Measurements from ENCODE around the gene PGBD2. TPM values are rescaled to one million over a fixed set of nuclear protein-coding genes. Genes with fewer than 3 reads are reported as not detected.

PGBD2 gene
- total and polyA plus RNA-seq, 9 of the 15 experiments (the other 6 are each of a cell fraction or from before 2014, with no cell fraction given), result 11.9 to 21.8 (median 14.7) TPM

DNA sequence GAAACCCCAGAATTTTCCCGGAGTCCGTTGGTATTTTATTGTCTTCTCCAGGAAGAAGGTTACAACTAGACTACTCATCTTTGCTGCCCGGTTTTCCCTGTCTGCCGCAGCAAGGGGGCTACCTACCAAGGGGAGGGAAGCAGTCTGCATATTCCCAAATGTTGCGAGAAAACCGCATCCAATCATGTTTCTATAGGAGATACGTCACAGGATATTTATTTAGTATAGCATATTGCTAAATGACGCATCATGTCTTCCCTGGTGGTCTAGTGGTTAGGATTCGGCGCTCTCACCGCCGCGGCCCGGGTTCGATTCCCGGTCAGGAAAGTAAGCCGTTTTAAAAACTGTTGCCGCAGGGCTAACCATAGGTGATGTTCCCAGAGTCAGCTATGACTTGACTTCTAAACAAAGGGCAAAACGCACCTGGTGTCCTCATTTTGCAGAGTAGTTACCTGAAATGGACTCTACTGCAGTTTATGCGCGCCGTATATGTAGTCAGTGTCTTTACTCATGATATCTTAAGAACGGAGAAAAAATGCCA, 32.0 kb upstream of the PGBD2 start (continued):
- TF ChIP-seq, protein P1, sequence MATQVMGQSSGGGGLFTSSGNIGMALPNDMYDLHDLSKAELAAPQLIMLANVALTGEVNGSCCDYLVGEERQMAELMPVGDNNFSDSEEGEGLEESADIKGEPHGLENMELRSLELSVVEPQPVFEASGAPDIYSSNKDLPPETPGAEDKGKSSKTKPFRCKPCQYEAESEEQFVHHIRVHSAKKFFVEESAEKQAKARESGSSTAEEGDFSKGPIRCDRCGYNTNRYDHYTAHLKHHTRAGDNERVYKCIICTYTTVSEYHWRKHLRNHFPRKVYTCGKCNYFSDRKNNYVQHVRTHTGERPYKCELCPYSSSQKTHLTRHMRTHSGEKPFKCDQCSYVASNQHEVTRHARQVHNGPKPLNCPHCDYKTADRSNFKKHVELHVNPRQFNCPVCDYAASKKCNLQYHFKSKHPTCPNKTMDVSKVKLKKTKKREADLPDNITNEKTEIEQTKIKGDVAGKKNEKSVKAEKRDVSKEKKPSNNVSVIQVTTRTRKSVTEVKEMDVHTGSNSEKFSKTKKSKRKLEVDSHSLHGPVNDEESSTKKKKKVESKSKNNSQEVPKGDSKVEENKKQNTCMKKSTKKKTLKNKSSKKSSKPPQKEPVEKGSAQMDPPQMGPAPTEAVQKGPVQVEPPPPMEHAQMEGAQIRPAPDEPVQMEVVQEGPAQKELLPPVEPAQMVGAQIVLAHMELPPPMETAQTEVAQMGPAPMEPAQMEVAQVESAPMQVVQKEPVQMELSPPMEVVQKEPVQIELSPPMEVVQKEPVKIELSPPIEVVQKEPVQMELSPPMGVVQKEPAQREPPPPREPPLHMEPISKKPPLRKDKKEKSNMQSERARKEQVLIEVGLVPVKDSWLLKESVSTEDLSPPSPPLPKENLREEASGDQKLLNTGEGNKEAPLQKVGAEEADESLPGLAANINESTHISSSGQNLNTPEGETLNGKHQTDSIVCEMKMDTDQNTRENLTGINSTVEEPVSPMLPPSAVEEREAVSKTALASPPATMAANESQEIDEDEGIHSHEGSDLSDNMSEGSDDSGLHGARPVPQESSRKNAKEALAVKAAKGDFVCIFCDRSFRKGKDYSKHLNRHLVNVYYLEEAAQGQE (IDR thresholded peaks at IDR 0.05; ENCODE audit: borderline replicate concordance), result 0 out of 2 replicates have a peak, but pooled peaks have one; percentile 2
- TF ChIP-seq, protein P1 (CRISPR knock-in tag; IDR thresholded peaks at IDR 0.05; ENCODE audit: low read depth), result no peak
- no peak for TF ChIP-seq ZNF184 (CRISPR knock-in tag; IDR thresholded peaks at IDR 0.05)
- TF ChIP-seq POLR2A (conservative IDR thresholded peaks at IDR 0.05), result no peak
- TF ChIP-seq MEF2D (tag; conservative IDR thresholded peaks at IDR 0.05; ENCODE audit: low read depth), result 0 out of 2 replicates have a peak, but pooled peaks have one; percentile 34
- TF ChIP-seq, protein P2, sequence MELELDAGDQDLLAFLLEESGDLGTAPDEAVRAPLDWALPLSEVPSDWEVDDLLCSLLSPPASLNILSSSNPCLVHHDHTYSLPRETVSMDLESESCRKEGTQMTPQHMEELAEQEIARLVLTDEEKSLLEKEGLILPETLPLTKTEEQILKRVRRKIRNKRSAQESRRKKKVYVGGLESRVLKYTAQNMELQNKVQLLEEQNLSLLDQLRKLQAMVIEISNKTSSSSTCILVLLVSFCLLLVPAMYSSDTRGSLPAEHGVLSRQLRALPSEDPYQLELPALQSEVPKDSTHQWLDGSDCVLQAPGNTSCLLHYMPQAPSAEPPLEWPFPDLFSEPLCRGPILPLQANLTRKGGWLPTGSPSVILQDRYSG (tag; conservative IDR thresholded peaks at IDR 0.05; ENCODE audit: low read depth), result no peak
- TF ChIP-seq, protein P3, sequence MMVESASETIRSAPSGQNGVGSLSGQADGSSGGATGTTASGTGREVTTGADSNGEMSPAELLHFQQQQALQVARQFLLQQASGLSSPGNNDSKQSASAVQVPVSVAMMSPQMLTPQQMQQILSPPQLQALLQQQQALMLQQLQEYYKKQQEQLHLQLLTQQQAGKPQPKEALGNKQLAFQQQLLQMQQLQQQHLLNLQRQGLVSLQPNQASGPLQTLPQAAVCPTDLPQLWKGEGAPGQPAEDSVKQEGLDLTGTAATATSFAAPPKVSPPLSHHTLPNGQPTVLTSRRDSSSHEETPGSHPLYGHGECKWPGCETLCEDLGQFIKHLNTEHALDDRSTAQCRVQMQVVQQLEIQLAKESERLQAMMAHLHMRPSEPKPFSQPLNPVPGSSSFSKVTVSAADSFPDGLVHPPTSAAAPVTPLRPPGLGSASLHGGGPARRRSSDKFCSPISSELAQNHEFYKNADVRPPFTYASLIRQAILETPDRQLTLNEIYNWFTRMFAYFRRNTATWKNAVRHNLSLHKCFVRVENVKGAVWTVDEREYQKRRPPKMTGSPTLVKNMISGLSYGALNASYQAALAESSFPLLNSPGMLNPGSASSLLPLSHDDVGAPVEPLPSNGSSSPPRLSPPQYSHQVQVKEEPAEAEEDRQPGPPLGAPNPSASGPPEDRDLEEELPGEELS (CRISPR knock-in tag; IDR thresholded peaks at IDR 0.05; ENCODE audit: borderline replicate concordance), result no peak
- TF ChIP-seq, protein P4, sequence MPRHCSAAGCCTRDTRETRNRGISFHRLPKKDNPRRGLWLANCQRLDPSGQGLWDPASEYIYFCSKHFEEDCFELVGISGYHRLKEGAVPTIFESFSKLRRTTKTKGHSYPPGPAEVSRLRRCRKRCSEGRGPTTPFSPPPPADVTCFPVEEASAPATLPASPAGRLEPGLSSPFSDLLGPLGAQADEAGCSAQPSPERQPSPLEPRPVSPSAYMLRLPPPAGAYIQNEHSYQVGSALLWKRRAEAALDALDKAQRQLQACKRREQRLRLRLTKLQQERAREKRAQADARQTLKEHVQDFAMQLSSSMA (CRISPR knock-in tag; IDR thresholded peaks at IDR 0.05), result no peak
- TF ChIP-seq NR3C1 (CRISPR knock-in tag; IDR thresholded peaks at IDR 0.05), result no peak
- TF ChIP-seq ZBTB8A (IDR thresholded peaks at IDR 0.05; ENCODE audit: partially characterized antibody), result no peak
- TF ChIP-seq TCF7 (IDR thresholded peaks at IDR 0.05; ENCODE audit: borderline replicate concordance), result 0 out of 2 replicates have a peak, but pooled peaks have one; percentile 4
- TF ChIP-seq SRSF7 (optimal IDR thresholded peaks at IDR 0.05; ENCODE audit: low read depth, low read length), result no peak
- no peak for TF ChIP-seq NFXL1 (CRISPR knock-in tag; IDR thresholded peaks at IDR 0.05)
- no peak for TF ChIP-seq MCM2 (IDR thresholded peaks at IDR 0.05; ENCODE audit: low read depth)
- TF ChIP-seq L3MBTL2 (IDR thresholded peaks at IDR 0.05), result no peak
- TF ChIP-seq ASH1L (IDR thresholded peaks at IDR 0.05; ENCODE audit: borderline replicate concordance, low read depth, partially characterized antibody), result no peak
- peak; percentile 9 for TF ChIP-seq BRF1 (IDR thresholded peaks at IDR 0.05; ENCODE audit: borderline replicate concordance, extremely low read depth, insufficient read length)
- no peak for TF ChIP-seq PTRF (tag; IDR thresholded peaks at IDR 0.05)
- no peak; the same call in 1 of the 2 replicates for TF ChIP-seq TRIM28 (IDR thresholded peaks at IDR 0.05)
